K562 (cell line): ENCODE results near the gene SLC22A23. TPM values are rescaled to one million over a fixed set of nuclear protein-coding genes. Genes with fewer than 3 reads are reported as not detected.

Source experiments
- ATAC-seq: fragments of 200-7000 bp; cut with Tn5 transposase; 3 replicates; pipeline ENCODE4 v1.9.1; 2020; ENCODE audit warnings: moderate library complexity
- BruUV-seq: library from RNA; stranded (reverse); fragments of 400-500 nt; replicated peaks from 2 replicates; lab custom pipeline; 2021; lab: Mats Ljungman, UMichigan
- CTCF ChIA-PET: fragments of 300-600 bp; formaldehyde crosslinking; extraction: SDS; loops from one replicate; lab custom pipeline; 2021; ENCODE audit warnings: low intra/inter-chr PET ratio; lab: Yijun Ruan, JAX
- POLR2A ChIA-PET: fragments of 300-600, 350-650 bp; sonication (Branson Sonifier 250); formaldehyde crosslinking; extraction: SDS; loops from one replicate; lab custom pipeline; 2021; ENCODE audit warnings: antibody characterized with exemption, inconsistent platforms; lab: Yijun Ruan, JAX
- DNase-seq, 4 experiments: peaks; one replicate each; pipeline versions ENCODE4 v3.0.0 to v3.0.0-alpha.2; 2011 to 2018; ENCODE audit warnings: low spot score in 3 of 4, mixed read lengths in 3 of 4; ENCODE audit errors: extremely low read depth in 1 of 4
- FAIRE-seq: peaks from 2 replicates; lab custom pipeline; 2011; peaks lifted over from hg19 to GRCh38; lab: Jason Lieb, UNC
- H2AFZ ChIP-seq: 2 replicates; pipeline ENCODE4 v1.6.0; 2011; ENCODE audit warnings: low read depth, low read length, control low read depth, inconsistent platforms
- H3K27ac ChIP-seq: fragments of 200-600 bp; 3 replicates; pipeline ENCODE4 v1.8.0; 2011; ENCODE audit warnings: low read depth, mild to moderate bottlenecking, control low read depth, inconsistent platforms, low read length, moderate library complexity, mixed read lengths; ENCODE audit errors: extremely low read depth
- H3K27me3 ChIP-seq, 2 experiments: fragments of 300-600 bp in 1 of 2; 2 replicates in 1 of 2; 3 replicates in 1 of 2; pipeline versions ENCODE4 v1.6.0 to v1.8.0; 2011; ENCODE audit warnings: inconsistent platforms in 2 of 2, low read length in 2 of 2, mild to moderate bottlenecking in 1 of 2, mixed read lengths in 1 of 2, moderate library complexity in 1 of 2; ENCODE audit not compliant: control insufficient read depth in 2 of 2, insufficient read depth in 2 of 2
- H3K36me3 ChIP-seq: fragments of 300-600 bp; 3 replicates; pipeline ENCODE4 v1.8.0; 2011; ENCODE audit warnings: mild to moderate bottlenecking, low read length, inconsistent platforms; ENCODE audit not compliant: control insufficient read depth, insufficient read depth
- H3K4me1 ChIP-seq, 2 experiments: fragments of 200-600 bp in 1 of 2; replicated peaks in 1 of 2; 2 replicates in 1 of 2; 3 replicates in 1 of 2; pipeline versions ENCODE4 v1.5.1 to v1.8.0; 2011; ENCODE audit warnings: inconsistent platforms in 2 of 2, low read length in 2 of 2, mild to moderate bottlenecking in 1 of 2, mixed read lengths in 1 of 2, moderate library complexity in 1 of 2; ENCODE audit not compliant: control insufficient read depth in 2 of 2, insufficient read depth in 2 of 2
- H3K4me2 ChIP-seq: 2 replicates; pipeline ENCODE4 v1.6.1; 2011; ENCODE audit warnings: low read length, control low read depth, inconsistent platforms, mixed read lengths; ENCODE audit not compliant: insufficient read depth
- H3K4me3 ChIP-seq: fragments of 200-600 bp; sonication (generic), shearing (Covaris generic); 2 replicates; pipeline ENCODE4 v1.5.1; 2016; ENCODE audit warnings: control low read depth, inconsistent platforms
- H3K79me2 ChIP-seq: fragments of 200-600 bp; 3 replicates; pipeline ENCODE4 v1.8.0; 2011; ENCODE audit warnings: low read length, inconsistent platforms; ENCODE audit not compliant: control insufficient read depth, insufficient read depth
- H3K9ac ChIP-seq, 2 experiments: 2 replicates each; pipeline versions ENCODE4 v1.6.0 to v1.6.1; 2011; ENCODE audit warnings: low read depth in 2 of 2, low read length in 2 of 2, control low read depth in 1 of 2, inconsistent platforms in 1 of 2, mild to moderate bottlenecking in 1 of 2, mixed read lengths in 1 of 2; ENCODE audit not compliant: insufficient read depth in 1 of 2
- H3K9me1 ChIP-seq: one replicate; pipeline ENCODE4 v1.6.0; 2011; ENCODE audit warnings: inconsistent platforms, mild to moderate bottlenecking, low read length, moderate library complexity; ENCODE audit not compliant: control insufficient read depth, insufficient read depth
- H3K9me3 ChIP-seq: replicated peaks from 2 replicates; pipeline ENCODE4 v1.5.1; 2011; ENCODE audit warnings: low read depth, low read length, inconsistent platforms; ENCODE audit not compliant: control insufficient read depth, insufficient read depth
- H4K20me1 ChIP-seq: replicated peaks from 2 replicates; pipeline ENCODE4 v1.6.1; 2011; ENCODE audit warnings: low read length, inconsistent platforms, mixed read lengths; ENCODE audit not compliant: control insufficient read depth, insufficient read depth
- ELF4 ChIP-seq: fragments of 450-650 bp; formaldehyde crosslinking; IDR thresholded peaks from 2 replicates; pipeline ENCODE4 v1.4.0; 2022; ENCODE audit warnings: missing genetic modification characterization
- NELFE ChIP-seq: IDR thresholded peaks from 2 replicates; pipeline ENCODE4 v1.6.1; 2011; ENCODE audit warnings: mild to moderate bottlenecking; ENCODE audit not compliant: insufficient read depth, insufficient read length
- SIRT6 ChIP-seq: IDR thresholded peaks from one replicate; pipeline ENCODE4 v1.6.1; 2012; ENCODE audit warnings: low read depth, mild to moderate bottlenecking, control low read depth, inconsistent platforms, low read length, moderate library complexity
- SUPT5H ChIP-seq: fragments of 450-650 bp; IDR thresholded peaks from 2 replicates; pipeline ENCODE4 v1.6.1; 2016
- ZNF316 ChIP-seq: fragments of 450-650 bp; IDR thresholded peaks from 2 replicates; pipeline ENCODE4 v1.6.1; 2016
- WGBS: fragments of 100-300 bp; shearing (Covaris generic); methylation state at CpG from one replicate; pipeline ENCODE4 v1.1.6; 2016; ENCODE audit warnings: low coverage, mixed read lengths; ENCODE audit not compliant: insufficient coverage; ENCODE audit errors: missing lambda C conversion rate; 5-methylcytosine and 5-hydroxymethylcytosine counted together
- in situ Hi-C: fragments of 300-500 bp; cut with MboI; formaldehyde crosslinking; loops from 4 replicates; pipeline ENCODE4 v1.15.0; 2018; ENCODE audit warnings: inconsistent platforms, mixed read lengths
- intact Hi-C: fragments of 100-400 bp; cut with micrococcal nuclease; formaldehyde crosslinking; loops from 2 replicates; pipeline ENCODE4 v1.14.2; 2022
- polyA plus RNA-seq, 8 experiments: library from polyadenylated mRNA; depleted of rRNA in 4 of 8; stranded (reverse) in 5 of 8; unstranded in 3 of 8; fragments of >200 nt; fragmentation: Nextera tagmentation in 2 of 8; fragmentation: Illumina TruSeq in 1 of 8; extraction: Ambion mirVana in 2 of 8; extraction: Trizol in 1 of 8; gene quantifications; 2 replicates each; pipeline versions ENCODE4 v1.2.1 to v1.2.3, GENCODE V29; 2011 to 2014; ENCODE audit warnings: inconsistent platforms in 1 of 8, missing spikeins in 1 of 8
- total RNA-seq, 7 experiments: library from RNA; depleted of rRNA in 6 of 7; stranded (reverse); fragments of >200 nt in 6 of 7; fragmentation: Illumina TruSeq in 2 of 7; extraction: Trizol in 2 of 7; gene quantifications; 2 replicates each; pipeline versions ENCODE4 v1.2.1 to v1.2.3, GENCODE V29; 2011 to 2021; ENCODE audit warnings: low replicate concordance in 1 of 7
- TF ChIP-seq, protein P1 (sequence below): fragments of 450-650 bp; formaldehyde crosslinking; IDR thresholded peaks from 2 replicates; pipeline ENCODE4 v1.4.0; 2022; ENCODE audit warnings: missing genetic modification characterization
- TF ChIP-seq, protein P2 (sequence below): fragments of 450-650 bp; formaldehyde crosslinking; IDR thresholded peaks from 2 replicates; pipeline ENCODE4 v1.4.0; 2020; ENCODE audit warnings: mild to moderate bottlenecking, moderate library complexity

Gene SLC22A23
- total and polyA plus RNA-seq, 9 of the 15 experiments (the other 6 are each of a cell fraction or from before 2014, with no cell fraction given): 0.30 to 8.7 (median 2.5) TPM

DNA sequence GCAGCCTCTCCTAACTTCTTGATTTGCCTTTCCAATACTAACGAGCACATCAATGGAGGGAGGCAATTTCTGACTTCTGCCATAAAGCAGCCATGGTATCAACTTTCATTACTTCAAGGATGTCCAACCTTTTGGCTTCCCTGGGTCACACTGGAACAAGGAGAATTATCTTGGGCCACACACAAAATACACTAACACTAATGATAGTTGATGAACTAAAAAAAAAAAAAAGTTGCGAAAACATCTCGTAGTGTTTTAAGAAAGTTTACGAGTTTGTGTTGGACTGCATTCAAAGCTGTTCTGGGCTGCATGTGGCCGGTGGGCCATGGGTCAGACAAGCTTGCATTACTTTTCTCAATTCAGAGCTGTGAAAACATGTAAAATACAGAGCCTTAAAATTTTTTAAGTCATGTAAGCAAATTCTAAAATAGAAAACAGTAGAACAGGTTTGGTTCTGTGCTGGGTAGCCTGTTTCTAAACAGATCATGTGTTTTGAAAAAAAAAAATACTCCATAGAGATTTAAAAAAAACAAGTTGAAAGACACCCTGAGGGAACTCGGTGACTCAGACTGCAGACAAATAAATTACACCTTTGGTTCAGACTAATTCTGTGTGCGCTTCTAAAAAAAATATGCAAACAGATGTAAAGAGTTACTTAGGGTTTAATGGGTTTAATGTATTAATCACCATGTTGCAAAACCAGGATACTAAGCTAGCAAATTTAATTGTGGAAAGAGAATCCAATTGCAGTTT, 43.6 kb upstream of the SLC22A23 start:
- 18% methylated on average over 7 of the region's 7 CpGs for WGBS
- intact Hi-C loops (no loop called here), in situ Hi-C loops (no loop called here)
- Histone ChIP-seq H3K4me2 (no peak overlapping the region), H3K4me1 (no peaks in the 10 kb centered on the region), H3K9me3 (no peaks in the 10 kb centered on the region), H4K20me1 (no peaks in the 10 kb centered on the region), H3K27ac (no peak overlapping the region), H3K9me1 (no peaks in the 10 kb centered on the region), H2AFZ (no peak overlapping the region), H3K9ac (no peak overlapping the region), H3K79me2 (no peaks in the 10 kb centered on the region), H3K36me3 (no peaks in the 10 kb centered on the region), H3K4me3 (no peak overlapping the region), H3K27me3 (peaks cover 34 to 40% of the 10 kb centered on the region in 2 experiments)
- TF ChIP-seq NELFE (no peak), SIRT6 (no peak), ELF4 (no peak), SUPT5H (no peak), ZNF316 (peak; percentile 34; the same call in 1 of the 2 replicates)
- TF ChIP-seq, protein P1, sequence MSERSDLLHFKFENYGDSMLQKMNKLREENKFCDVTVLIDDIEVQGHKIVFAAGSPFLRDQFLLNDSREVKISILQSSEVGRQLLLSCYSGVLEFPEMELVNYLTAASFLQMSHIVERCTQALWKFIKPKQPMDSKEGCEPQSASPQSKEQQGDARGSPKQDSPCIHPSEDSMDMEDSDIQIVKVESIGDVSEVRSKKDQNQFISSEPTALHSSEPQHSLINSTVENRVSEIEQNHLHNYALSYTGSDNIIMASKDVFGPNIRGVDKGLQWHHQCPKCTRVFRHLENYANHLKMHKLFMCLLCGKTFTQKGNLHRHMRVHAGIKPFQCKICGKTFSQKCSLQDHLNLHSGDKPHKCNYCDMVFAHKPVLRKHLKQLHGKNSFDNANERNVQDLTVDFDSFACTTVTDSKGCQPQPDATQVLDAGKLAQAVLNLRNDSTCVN (CRISPR knock-in tag): no peak
- TF ChIP-seq, protein P2, sequence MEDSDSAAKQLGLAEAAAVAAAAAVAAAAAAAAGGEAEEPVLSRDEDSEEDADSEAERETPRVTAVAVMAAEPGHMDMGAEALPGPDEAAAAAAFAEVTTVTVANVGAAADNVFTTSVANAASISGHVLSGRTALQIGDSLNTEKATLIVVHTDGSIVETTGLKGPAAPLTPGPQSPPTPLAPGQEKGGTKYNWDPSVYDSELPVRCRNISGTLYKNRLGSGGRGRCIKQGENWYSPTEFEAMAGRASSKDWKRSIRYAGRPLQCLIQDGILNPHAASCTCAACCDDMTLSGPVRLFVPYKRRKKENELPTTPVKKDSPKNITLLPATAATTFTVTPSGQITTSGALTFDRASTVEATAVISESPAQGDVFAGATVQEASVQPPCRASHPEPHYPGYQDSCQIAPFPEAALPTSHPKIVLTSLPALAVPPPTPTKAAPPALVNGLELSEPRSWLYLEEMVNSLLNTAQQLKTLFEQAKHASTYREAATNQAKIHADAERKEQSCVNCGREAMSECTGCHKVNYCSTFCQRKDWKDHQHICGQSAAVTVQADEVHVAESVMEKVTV (CRISPR knock-in tag): no peak
- no peak for ATAC-seq
- CTCF ChIA-PET: no interaction called here
- POLR2A ChIA-PET: no interaction called here
- FAIRE-seq: no peak
- DNase-seq: no peak
- no TSS peak for BruUV-seq
